HepG2 (cell line): Measurements from ENCODE around the gene GPR176. TPM values are rescaled to one million over a fixed set of nuclear protein-coding genes. Genes with fewer than 3 reads are reported as not detected.

Experiments
- ATAC-seq: fragments of 200-7000 bp; cut with Tn5 transposase; 3 replicates; pipeline ENCODE4 v1.9.1; 2020; ENCODE audit warnings: mild to moderate bottlenecking, moderate library complexity
- BruUV-seq: library from RNA; stranded (reverse); fragments of 400-500 nt; replicated peaks from 2 replicates; lab custom pipeline; 2021; lab: Mats Ljungman, UMichigan
- CTCF ChIA-PET: fragments of 300-600 bp; formaldehyde crosslinking; extraction: SDS; loops from one replicate; lab custom pipeline; 2021; ENCODE audit warnings: low total read pairs, inconsistent platforms, low intra/inter-chr PET ratio; lab: Yijun Ruan, JAX
- POLR2A ChIA-PET: fragments of 350-600 bp; sonication (Branson Sonifier 250); formaldehyde crosslinking; loops from one replicate; lab custom pipeline; 2020; ENCODE audit warnings: antibody characterized with exemption, inconsistent platforms; lab: Yijun Ruan, JAX
- DNase-seq: peaks from one replicate; pipeline ENCODE4 v3.0.0-alpha.2; 2015; ENCODE audit warnings: low spot score
- FAIRE-seq: peaks from 3 replicates; lab custom pipeline; 2011; peaks lifted over from hg19 to GRCh38; lab: Jason Lieb, UNC
- H2AFZ ChIP-seq: one replicate; pipeline ENCODE4 v1.6.1; 2011; ENCODE audit warnings: low read length, inconsistent platforms
- H3K27ac ChIP-seq: fragments of 300-600 bp; 3 replicates; pipeline ENCODE4 v1.8.0; 2011; ENCODE audit warnings: mixed run types, mild to moderate bottlenecking, mixed read lengths, low read length, inconsistent platforms; ENCODE audit not compliant: insufficient read depth; ENCODE audit errors: extremely low read length
- H3K27me3 ChIP-seq, 2 experiments: fragments of 200-600 bp in 1 of 2; 2 replicates in 1 of 2; 3 replicates in 1 of 2; pipeline versions ENCODE4 v1.6.0 to v1.8.0; 2011; ENCODE audit warnings: low read length in 2 of 2, mild to moderate bottlenecking in 2 of 2, moderate library complexity in 2 of 2, inconsistent platforms in 1 of 2; ENCODE audit not compliant: insufficient read depth in 2 of 2, control insufficient read depth in 1 of 2
- H3K36me3 ChIP-seq, 2 experiments: fragments of 200-600 bp in 1 of 2; replicated peaks in 1 of 2; 2 replicates in 1 of 2; 3 replicates in 1 of 2; pipeline versions ENCODE4 v1.5.1 to v1.8.0; 2011; ENCODE audit warnings: low read length in 2 of 2, inconsistent platforms in 1 of 2; ENCODE audit not compliant: insufficient read depth in 2 of 2, control insufficient read depth in 1 of 2
- H3K4me1 ChIP-seq: 2 replicates; pipeline ENCODE4 v1.5.1; 2012; ENCODE audit warnings: low read length, inconsistent platforms; ENCODE audit not compliant: insufficient read depth
- H3K4me2 ChIP-seq: 2 replicates; pipeline ENCODE4 v1.6.0; 2011; ENCODE audit warnings: low read depth, low read length, inconsistent platforms
- H3K4me3 ChIP-seq, 3 experiments: fragments of 200-600 bp in 1 of 3; sonication (generic), shearing (Covaris generic) in 1 of 3; replicated peaks in 1 of 3; 2 replicates each; pipeline ENCODE4 v1.5.1; 2011 to 2016; ENCODE audit warnings: low read length in 3 of 3, inconsistent platforms in 2 of 3, low read depth in 2 of 3, mild to moderate bottlenecking in 2 of 3, control low read depth in 1 of 3, mixed read lengths in 1 of 3; ENCODE audit not compliant: insufficient read depth in 1 of 3
- H3K79me2 ChIP-seq: one replicate; pipeline ENCODE4 v1.6.1; 2011; ENCODE audit warnings: low read length, inconsistent platforms; ENCODE audit not compliant: insufficient read depth
- H3K9ac ChIP-seq: 2 replicates; pipeline ENCODE4 v1.6.0; 2011; ENCODE audit warnings: mild to moderate bottlenecking, low read depth, low read length, inconsistent platforms; ENCODE audit not compliant: insufficient read depth
- H3K9me3 ChIP-seq: 2 replicates; pipeline ENCODE4 v1.5.1; 2012; ENCODE audit warnings: mild to moderate bottlenecking, low read length
- H4K20me1 ChIP-seq: 2 replicates; pipeline ENCODE4 v1.6.0; 2011; ENCODE audit warnings: inconsistent platforms, mild to moderate bottlenecking, low read length, moderate library complexity; ENCODE audit not compliant: insufficient read depth
- DPF2 ChIP-seq: sonication (generic); formaldehyde crosslinking; IDR thresholded peaks from 2 replicates; pipeline ENCODE4 v1.4.0; 2020; ENCODE audit warnings: mild to moderate bottlenecking, low read depth, missing genetic modification reagents, borderline replicate concordance
- EZH2 ChIP-seq: conservative IDR thresholded peaks from 2 replicates; pipeline ENCODE4 v1.6.1; 2012; ENCODE audit warnings: mild to moderate bottlenecking, low read depth, low read length, moderate library complexity
- FOSL1 ChIP-seq: sonication (generic); formaldehyde crosslinking; IDR thresholded peaks from 2 replicates; pipeline ENCODE4 v1.9.0; 2021; ENCODE audit warnings: missing genetic modification reagents, borderline replicate concordance
- GATAD2A ChIP-seq: IDR thresholded peaks from 2 replicates; pipeline ENCODE4 v1.6.1; 2016
- GTF2F1 ChIP-seq: fragments of 150-350 bp; IDR thresholded peaks from 2 replicates; pipeline ENCODE4 v1.6.1; 2014; ENCODE audit warnings: low read length
- JUN ChIP-seq: sonication (generic); formaldehyde crosslinking; IDR thresholded peaks from 2 replicates; pipeline ENCODE4 v1.4.0; 2020; ENCODE audit warnings: mild to moderate bottlenecking, missing genetic modification reagents
- SSRP1 ChIP-seq: IDR thresholded peaks from 2 replicates; pipeline ENCODE4 v1.6.1; 2016; ENCODE audit warnings: control low read depth
- ZFP82 ChIP-seq: sonication (generic); formaldehyde crosslinking; IDR thresholded peaks from 2 replicates; pipeline ENCODE4 v1.5.1; 2020; ENCODE audit warnings: mild to moderate bottlenecking, missing genetic modification reagents, borderline replicate concordance
- ZFP90 ChIP-seq: sonication (generic); formaldehyde crosslinking; IDR thresholded peaks from 2 replicates; pipeline ENCODE4 v1.8.0; 2022; ENCODE audit warnings: missing genetic modification reagents, mild to moderate bottlenecking, inconsistent platforms, borderline replicate concordance
- ZNF121 ChIP-seq: sonication (generic); formaldehyde crosslinking; IDR thresholded peaks from 2 replicates; pipeline ENCODE4 v1.5.0; 2020; ENCODE audit warnings: mild to moderate bottlenecking, missing genetic modification reagents
- ZNF354B ChIP-seq: sonication (generic); formaldehyde crosslinking; IDR thresholded peaks from 2 replicates; pipeline ENCODE4 v1.8.0; 2022; ENCODE audit warnings: mild to moderate bottlenecking, missing genetic modification reagents
- ZNF773 ChIP-seq: sonication (generic); formaldehyde crosslinking; IDR thresholded peaks from 2 replicates; pipeline ENCODE4 v1.4.0; 2020; ENCODE audit warnings: missing genetic modification reagents, borderline replicate concordance
- ZSCAN31 ChIP-seq: sonication (generic); formaldehyde crosslinking; IDR thresholded peaks from 2 replicates; pipeline ENCODE4 v1.5.0; 2020; ENCODE audit warnings: low read depth, mild to moderate bottlenecking, missing genetic modification reagents
- WGBS: methylation state at CpG from one replicate; pipeline ENCODE4 v1.1.6; 2017; ENCODE audit warnings: low lambda C conversion rate; 5-methylcytosine and 5-hydroxymethylcytosine counted together
- in situ Hi-C: cut with HindIII; loops from 2 replicates; pipeline ENCODE4 v1.10.0; 2017; ENCODE audit warnings: low pct_unique_long_range_greater_than_20kb; ENCODE audit not compliant: extremely low pct_ligation_motif_present
- intact Hi-C: fragments of 100-400 bp; cut with micrococcal nuclease; formaldehyde crosslinking; loops from one replicate; pipeline ENCODE4 v1.10.0; 2022; ENCODE audit not compliant: unreplicated experiment
- polyA plus RNA-seq, 8 experiments: library from polyadenylated mRNA; depleted of rRNA in 3 of 8; stranded (reverse) in 7 of 8; unstranded in 1 of 8; fragments of >200 nt; fragmentation: Illumina TruSeq in 4 of 8; extraction: Trizol in 4 of 8; gene quantifications; 2 replicates each; pipeline versions ENCODE4 v1.2.1 to v1.2.3, GENCODE V29; 2011 to 2016; ENCODE audit warnings: low read depth in 4 of 8, missing spikeins in 1 of 8, mixed read lengths in 1 of 8; ENCODE audit not compliant: insufficient read depth in 1 of 8
- total RNA-seq, 5 experiments: library from RNA; depleted of rRNA; stranded (reverse); fragments of >200 nt; fragmentation: Illumina TruSeq; extraction: Trizol; gene quantifications; 2 replicates each; pipeline ENCODE4 v1.2.3, GENCODE V29; 2016; ENCODE audit warnings: low read depth in 1 of 5

GPR176 gene
- total and polyA plus RNA-seq, 2 of the 13 experiments (the other 11 are each of a cell fraction or from before 2014, with no cell fraction given) = 0.11 to 0.20 TPM

GRCh38 chr15:39788108-39788507 is 132.0 kb downstream of the GPR176 start:
- H3K27me3 ChIP-seq = no peaks in the 10 kb centered on the region; a peak in 2 of 5 replicates
- no peak for ATAC-seq
- FAIRE-seq = no peak
- intact Hi-C loops (loop anchor here (5.0 kb wide), 1 partner anchor 244 kb away; no protein-coding TSS in a partner anchor), in situ Hi-C loops (loop anchor here (5.0 kb wide), 1 partner anchor 89 kb away; no protein-coding TSS in a partner anchor)
- no peak for TF ChIP-seq EZH2
- TF ChIP-seq ZNF121 (CRISPR knock-in tag) = no peak
- no peak for TF ChIP-seq ZFP90 (CRISPR knock-in tag)
- no peak for TF ChIP-seq SSRP1 (CRISPR knock-in tag)
- no peak for TF ChIP-seq ZNF773 (CRISPR knock-in tag)
- no peak for TF ChIP-seq DPF2 (CRISPR knock-in tag)
- TF ChIP-seq FOSL1 (CRISPR knock-in tag) = no peak
- H2AFZ ChIP-seq = no peak overlapping the region
- POLR2A ChIA-PET = no interaction called here
- H3K36me3 ChIP-seq = no peaks in the 10 kb centered on the region
- WGBS = 63% methylated on average over 4 of the region's 4 CpGs
- no TSS peak for BruUV-seq
- peak overlapping the region; percentile 46; the same call in 1 of the 2 replicates for H3K4me2 ChIP-seq
- H4K20me1 ChIP-seq = no peaks in the 10 kb centered on the region
- H3K79me2 ChIP-seq = no peaks in the 10 kb centered on the region
- H3K27ac ChIP-seq = no peak overlapping the region
- CTCF ChIA-PET = no interaction called here
- no peak overlapping the region for H3K4me3 ChIP-seq
- H3K9ac ChIP-seq = no peak overlapping the region
- peaks cover 37% of the 10 kb centered on the region for H3K4me1 ChIP-seq
- no peaks in the 10 kb centered on the region for H3K9me3 ChIP-seq
- no peak for DNase-seq

- BruUV-seq = no TSS peak
- TF ChIP-seq ZFP82 (no peak), ZSCAN31 (CRISPR knock-in tag) (no peak), ZNF354B (CRISPR knock-in tag) (no peak), GATAD2A (CRISPR knock-in tag) (peak; percentile 29; the same call in 1 of the 2 replicates), JUN (CRISPR knock-in tag) (0 out of 2 replicates have a peak, but pooled peaks have one; percentile 50), GTF2F1 (no peak)
Measured at GRCh38 chr15:39787479-39787878, 132.6 kb downstream of the GPR176 start.

More at GRCh38 chr15:39787479-39787878, 132.6 kb downstream of the GPR176 start:
- Histone ChIP-seq H3K4me3 (peak overlapping the region in 1 of 3 experiments; percentile 11; a peak in 1 of 6 replicates), H4K20me1 (no peaks in the 10 kb centered on the region), H3K4me1 (peaks cover 37% of the 10 kb centered on the region), H3K79me2 (no peaks in the 10 kb centered on the region), H3K27ac (no peak overlapping the region), H3K4me2 (peak overlapping the region; percentile 46), H3K27me3 (no peaks in the 10 kb centered on the region; a peak in 2 of 5 replicates), H3K9ac (no peak overlapping the region; the same call in 1 of the 2 replicates), H3K36me3 (no peaks in the 10 kb centered on the region), H2AFZ (no peak overlapping the region), H3K9me3 (no peaks in the 10 kb centered on the region)
- in situ Hi-C loops (loop anchor here (5.0 kb wide), 1 partner anchor 90 kb away; no protein-coding TSS in a partner anchor), intact Hi-C loops (loop anchor here (1.0 to 5.0 kb wide), 3 partner anchors 88 to 245 kb away; partner anchors contain the start of gene EIF2AK4)
- FAIRE-seq = no peak
- DNase-seq = peak; percentile 72
- POLR2A ChIA-PET = no interaction called here
- WGBS = 0% methylated on average over 1 of the region's 1 CpG
- CTCF ChIA-PET = interaction anchor here (1.9 kb wide), 1 partner anchor 87 kb away, joined by 16 read pairs; no protein-coding TSS in a partner anchor
- peak; percentile 84 for ATAC-seq
